ENCODE measurements around the gene PKM. TPM values are rescaled to one million over a fixed set of nuclear protein-coding genes. Genes with fewer than 3 reads are reported as not detected.
A peak's percentile ranks its signal among the peaks of the same experiment; 100 is the strongest.

Gene PKM
- total RNA-seq, 6 donors from 2014 or later, result 278 to 569 (median 393) TPM

DNA sequence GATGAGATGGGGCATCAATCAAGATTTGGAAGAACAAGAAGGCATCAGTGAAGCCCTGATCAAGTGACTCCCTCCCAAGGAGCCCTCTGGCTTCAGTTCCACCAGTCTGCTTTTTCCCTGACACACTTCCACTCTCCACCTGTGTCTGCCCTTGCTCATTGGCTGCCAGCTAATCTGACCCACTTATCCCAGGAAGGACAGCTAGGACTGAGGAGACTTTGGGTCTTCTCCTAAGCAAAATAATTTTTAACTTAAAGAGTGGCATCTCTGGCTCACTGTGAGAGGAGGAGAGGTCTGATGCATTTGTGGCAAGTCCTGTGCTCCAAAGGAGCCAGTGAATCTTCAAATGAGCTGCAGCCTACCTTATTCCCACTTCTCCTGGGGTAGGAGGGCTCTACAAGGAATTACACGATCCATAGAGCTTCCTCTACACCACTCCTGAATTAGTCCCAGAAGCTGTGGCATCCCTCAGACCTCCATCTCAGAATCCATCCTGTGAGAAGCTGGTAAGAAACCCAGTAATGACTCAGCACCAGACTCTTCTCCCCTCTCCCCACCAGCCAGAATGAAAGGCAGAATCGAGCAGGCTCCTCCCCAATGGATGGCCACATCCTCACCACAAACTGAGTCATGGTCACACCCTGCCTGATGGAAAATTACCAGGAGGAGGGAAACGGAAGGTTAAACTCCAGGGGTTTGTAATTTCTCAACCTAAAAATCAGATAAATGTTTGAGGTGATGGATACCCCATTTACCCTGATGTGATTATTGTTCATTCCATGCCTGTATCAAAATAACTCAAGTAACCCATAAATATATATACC is 6.3 kb upstream of the PKM start:
- peak; percentile 81 to 98 for ATAC-seq (ENCODE audit: low FRiP score in 2 of 2)
- peak overlapping the region in 1 of 4 donors; percentile 11 for H3K4me3 ChIP-seq
- DNase-seq, result peak in 1 of 2 donors; percentile 80
- H3K27ac ChIP-seq, result peak overlapping the region; percentile 3 to 83 (median 45)
- WGBS, 2 donors, result 48 to 55% methylated on average over 3 of the region's 3 CpGs
- peaks cover 3 to 32% (median 16%) of the 10 kb centered on the region in 4 donors for H3K36me3 ChIP-seq
- H3K9me3 ChIP-seq, result no peaks in the 10 kb centered on the region
- no peak for TF ChIP-seq POLR2A (IDR thresholded peaks at IDR 0.05)
- peak in 1 of 4 donors; percentile 55 for TF ChIP-seq EP300 (IDR thresholded peaks at IDR 0.05)
- peak; percentile 64 to 74 for TF ChIP-seq POLR2AphosphoS5 (IDR thresholded peaks at IDR 0.05)
- H3K27me3 ChIP-seq, result no peaks in the 10 kb centered on the region
- H3K4me1 ChIP-seq, result peaks cover 7 to 21% (median 14%) of the 10 kb centered on the region in 4 donors

DNA sequence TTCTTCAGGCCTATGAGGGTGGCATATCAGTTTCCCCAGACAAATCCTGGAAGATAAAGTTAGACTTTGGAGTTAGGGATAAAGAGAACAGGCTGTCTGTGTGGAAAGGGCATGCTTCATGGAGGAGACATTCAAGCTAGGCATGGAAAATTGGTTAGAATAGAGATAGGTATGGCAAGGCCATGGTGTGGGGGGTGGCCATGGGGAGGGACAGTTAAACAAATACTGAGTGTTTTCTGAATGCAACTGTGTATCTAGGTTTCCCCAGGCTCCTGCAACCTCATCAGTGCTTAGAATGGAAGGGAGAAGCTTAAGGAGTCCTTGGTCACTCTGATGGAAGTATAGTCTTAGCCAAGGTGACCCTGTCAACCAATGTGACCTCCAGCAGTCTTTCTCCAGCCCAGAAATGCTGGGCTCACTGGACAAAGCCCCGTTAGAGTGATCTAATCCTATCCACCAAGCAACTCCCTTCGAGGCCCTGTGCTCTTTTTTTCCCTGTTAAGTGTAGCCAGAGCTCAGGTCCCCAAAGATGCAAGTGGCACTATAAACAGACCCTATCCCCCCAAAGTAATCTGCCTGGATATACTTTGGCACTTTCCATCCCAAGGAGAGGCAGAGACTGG is 5.5 kb upstream of the PKM start:
- peaks cover 15 to 29% (median 19%) of the 10 kb centered on the region in 4 donors for H3K4me1 ChIP-seq
- no peak for DNase-seq
- H3K27ac ChIP-seq, result peak overlapping the region in 3 of 4 donors; percentile 3 to 83 (median 51)
- no peak for ATAC-seq (ENCODE audit: low FRiP score in 2 of 2)
- peak overlapping the region in 1 of 4 donors; percentile 11 for H3K4me3 ChIP-seq
- no peaks in the 10 kb centered on the region for H3K27me3 ChIP-seq
- H3K9me3 ChIP-seq, result no peaks in the 10 kb centered on the region
- H3K36me3 ChIP-seq, result peaks cover 0 to 25% (median 11%) of the 10 kb centered on the region in 4 donors
- TF ChIP-seq EP300 (IDR thresholded peaks at IDR 0.05), result no peak
- TF ChIP-seq POLR2A (IDR thresholded peaks at IDR 0.05), result no peak
- TF ChIP-seq, protein P1, sequence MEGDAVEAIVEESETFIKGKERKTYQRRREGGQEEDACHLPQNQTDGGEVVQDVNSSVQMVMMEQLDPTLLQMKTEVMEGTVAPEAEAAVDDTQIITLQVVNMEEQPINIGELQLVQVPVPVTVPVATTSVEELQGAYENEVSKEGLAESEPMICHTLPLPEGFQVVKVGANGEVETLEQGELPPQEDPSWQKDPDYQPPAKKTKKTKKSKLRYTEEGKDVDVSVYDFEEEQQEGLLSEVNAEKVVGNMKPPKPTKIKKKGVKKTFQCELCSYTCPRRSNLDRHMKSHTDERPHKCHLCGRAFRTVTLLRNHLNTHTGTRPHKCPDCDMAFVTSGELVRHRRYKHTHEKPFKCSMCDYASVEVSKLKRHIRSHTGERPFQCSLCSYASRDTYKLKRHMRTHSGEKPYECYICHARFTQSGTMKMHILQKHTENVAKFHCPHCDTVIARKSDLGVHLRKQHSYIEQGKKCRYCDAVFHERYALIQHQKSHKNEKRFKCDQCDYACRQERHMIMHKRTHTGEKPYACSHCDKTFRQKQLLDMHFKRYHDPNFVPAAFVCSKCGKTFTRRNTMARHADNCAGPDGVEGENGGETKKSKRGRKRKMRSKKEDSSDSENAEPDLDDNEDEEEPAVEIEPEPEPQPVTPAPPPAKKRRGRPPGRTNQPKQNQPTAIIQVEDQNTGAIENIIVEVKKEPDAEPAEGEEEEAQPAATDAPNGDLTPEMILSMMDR (IDR thresholded peaks at IDR 0.05), result no peak
- 88 to 100% methylated on average over 1 to 2 of the region's 2 CpGs for WGBS, 2 donors

DNA sequence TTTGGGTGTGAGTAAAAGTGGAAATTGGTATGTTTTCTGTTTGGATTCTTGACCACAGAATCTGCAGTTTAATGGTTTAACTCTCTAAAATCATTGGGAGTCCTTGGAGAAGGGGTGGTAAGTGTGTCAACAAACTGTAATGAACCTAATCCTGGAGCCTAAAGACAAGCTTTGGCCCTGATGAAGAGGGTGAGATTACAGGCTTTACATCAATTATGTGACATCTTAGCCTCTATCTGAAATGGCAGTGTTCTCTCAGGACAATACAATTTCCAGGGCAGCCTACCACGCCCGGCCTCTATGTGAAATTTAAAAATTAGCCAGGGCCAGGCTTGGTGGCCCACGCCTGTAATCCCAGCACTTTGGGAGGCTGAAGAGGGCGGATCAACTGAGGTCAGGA is 4.3 kb upstream of the PKM start:
- Histone ChIP-seq H3K9me3 (no peaks in the 10 kb centered on the region), H3K27me3 (no peaks in the 10 kb centered on the region), H3K27ac (no peak overlapping the region), H3K4me1 (peaks cover 15 to 29% (median 19%) of the 10 kb centered on the region in 4 donors), H3K36me3 (peaks cover 0 to 13% (median 0%) of the 10 kb centered on the region in 4 donors), H3K4me3 (no peak overlapping the region)
- TF ChIP-seq POLR2AphosphoS5 (IDR thresholded peaks at IDR 0.05) (no peak), EP300 (IDR thresholded peaks at IDR 0.05) (no peak), POLR2A (IDR thresholded peaks at IDR 0.05) (no peak)
- TF ChIP-seq, protein P1 (IDR thresholded peaks at IDR 0.05), result no peak
- ATAC-seq (ENCODE audit: low FRiP score in 2 of 2) (no peak), DNase-seq (no peak)
- WGBS, 2 donors, result 100% methylated on average over 4 of the region's 4 CpGs

DNA sequence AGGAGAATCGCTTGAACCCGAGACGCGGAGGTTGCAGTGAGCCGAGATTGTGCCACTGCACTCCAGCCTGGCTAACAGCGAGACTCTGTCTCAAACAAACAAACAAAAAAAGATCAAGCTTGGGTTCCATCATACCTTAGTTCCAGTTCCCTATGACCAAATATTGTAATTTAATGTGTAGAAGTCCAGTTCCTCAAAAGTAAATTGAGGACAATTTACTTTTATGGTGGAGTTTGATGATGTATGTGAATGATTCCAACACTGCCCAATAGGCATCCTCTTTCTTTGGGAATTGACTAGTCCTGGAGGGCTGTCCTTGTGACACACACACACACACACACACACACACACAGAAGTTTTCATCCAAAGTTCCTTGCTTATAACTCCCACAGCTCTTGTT is 2.8 kb upstream of the PKM start:
- Histone ChIP-seq H3K4me1 (peaks cover 23 to 36% (median 29%) of the 10 kb centered on the region in 4 donors), H3K9me3 (no peaks in the 10 kb centered on the region), H3K27ac (no peak overlapping the region), H3K4me3 (no peak overlapping the region), H3K36me3 (peaks cover 0 to under 1% (median 0%) of the 10 kb centered on the region in 4 donors), H3K27me3 (no peaks in the 10 kb centered on the region)
- TF ChIP-seq POLR2A (IDR thresholded peaks at IDR 0.05) (no peak), EP300 (IDR thresholded peaks at IDR 0.05) (no peak), POLR2AphosphoS5 (IDR thresholded peaks at IDR 0.05) (no peak)
- TF ChIP-seq, protein P1 (IDR thresholded peaks at IDR 0.05), result no peak
- DNase-seq (no peak), ATAC-seq (ENCODE audit: low FRiP score in 2 of 2) (no peak)
- 88 to 97% methylated on average over 6 of the region's 6 CpGs for WGBS, 2 donors

DNA sequence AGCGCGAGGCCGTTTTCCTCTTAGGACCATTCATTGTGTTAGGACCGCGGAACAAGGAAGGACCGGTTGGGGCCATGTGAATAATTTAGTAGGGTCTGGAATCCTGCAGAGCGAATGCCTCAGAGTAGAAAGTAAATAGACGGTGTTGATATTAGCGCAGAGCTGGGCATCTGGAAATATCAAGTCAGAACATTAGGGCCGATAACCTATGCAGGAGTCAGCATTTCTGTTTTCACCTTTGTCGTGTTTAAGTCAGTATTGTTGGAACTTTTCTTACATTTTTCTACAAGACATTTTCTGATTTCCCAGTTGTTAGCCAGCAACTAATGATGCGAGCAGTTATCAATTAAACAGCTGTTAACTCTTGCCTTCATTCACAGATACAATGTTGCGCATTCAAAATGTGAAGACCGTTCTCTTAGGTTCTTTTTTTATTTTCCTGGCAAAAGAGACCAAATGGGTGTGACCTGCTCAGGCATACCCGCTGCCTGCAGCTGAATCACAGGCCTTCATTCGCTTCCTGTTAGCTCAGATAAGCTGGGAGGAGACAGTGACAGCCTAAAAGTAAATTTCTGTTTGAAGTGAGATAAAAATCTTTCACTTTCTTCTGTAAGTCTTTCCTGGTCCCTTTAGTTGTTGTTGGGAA is 966 bp upstream of the PKM start:
- Histone ChIP-seq H3K9me3 (no peaks in the 10 kb centered on the region), H3K4me1 (peaks cover 29 to 40% (median 40%) of the 10 kb centered on the region in 4 donors), H3K4me3 (peak overlapping the region; percentile 83 to 100 (median 93)), H3K27me3 (no peaks in the 10 kb centered on the region), H3K27ac (peak overlapping the region; percentile 94 to 99 (median 96)), H3K36me3 (no peaks in the 10 kb centered on the region)
- 1 to 3% methylated on average over 16 of the region's 16 CpGs for WGBS, 2 donors
- peak; percentile 36 to 55 for ATAC-seq (ENCODE audit: low FRiP score in 2 of 2)
- TF ChIP-seq, protein P1 (IDR thresholded peaks at IDR 0.05), result no peak
- TF ChIP-seq POLR2AphosphoS5 (IDR thresholded peaks at IDR 0.05) (peak in 1 of 2 donors; percentile 46), EP300 (IDR thresholded peaks at IDR 0.05) (no peak), POLR2A (IDR thresholded peaks at IDR 0.05) (no peak)
- DNase-seq, result peak in 1 of 2 donors; percentile 67

Measured in upper lobe of left lung (tissue), 6 donors.